Tibial nerve (tissue), 4 donors: ENCODE data around the gene GASK1A. TPM values are rescaled to one million over a fixed set of nuclear protein-coding genes. Genes with fewer than 3 reads are reported as not detected.
"Not testable (repeated sequence)": the region's sequence is repeated elsewhere in the genome, so short reads cannot be mapped to it uniquely, and the experiment has no call there.

Experiments used
- DNase-seq, 2 donors: peaks; one replicate each; pipeline ENCODE4 v3.0.0-alpha.2; 2019; ENCODE audit warnings: low spot score in 2 of 2
- H3K27ac ChIP-seq, 4 donors: fragments of 200-600 bp; sonication (generic) in 3 of 4; one replicate each; pipeline ENCODE4 v1.5.1; 2017 to 2019; ENCODE audit warnings: mild to moderate bottlenecking in 1 of 4
- H3K27me3 ChIP-seq, 2 donors: fragments of 200-600 bp; sonication (generic) in 1 of 2; one replicate each; pipeline versions ENCODE4 v1.5.1 to v1.6.0; 2017 to 2019
- H3K36me3 ChIP-seq, 3 donors: fragments of 200-600 bp; sonication (generic); one replicate each; pipeline ENCODE4 v1.5.1; 2018 to 2019
- H3K4me1 ChIP-seq, 4 donors: fragments of 200-600 bp; sonication (generic) in 3 of 4; one replicate each; pipeline ENCODE4 v1.5.1; 2017 to 2019
- H3K4me3 ChIP-seq, 4 donors: fragments of 200-600 bp; sonication (generic) in 3 of 4; one replicate each; pipeline ENCODE4 v1.5.1; 2017 to 2019; ENCODE audit warnings: mild to moderate bottlenecking in 1 of 4, moderate library complexity in 1 of 4
- H3K9me3 ChIP-seq, 4 donors: fragments of 200-600 bp; sonication (generic) in 3 of 4; one replicate each; pipeline ENCODE4 v1.5.1; 2017 to 2019
- CTCF ChIP-seq, 5 experiments: fragments of 200-600 bp in 3 of 5; fragments of 450-650 bp in 2 of 5; sonication (generic) in 3 of 5; IDR thresholded peaks; one replicate each; pipeline ENCODE4 v1.5.1; 2016 to 2019; ENCODE audit warnings: antibody characterized with exemption in 5 of 5, mild to moderate bottlenecking in 3 of 5, moderate library complexity in 2 of 5
- EP300 ChIP-seq, 2 donors: sonication (generic); formaldehyde crosslinking; IDR thresholded peaks; one replicate each; pipeline ENCODE4 v1.6.1; 2017; ENCODE audit warnings: antibody characterized with exemption in 2 of 2, mild to moderate bottlenecking in 1 of 2
- POLR2A ChIP-seq, 2 donors: fragments of 450-650 bp; IDR thresholded peaks; one replicate each; pipeline ENCODE4 v1.6.1; 2017; ENCODE audit warnings: antibody characterized with exemption in 2 of 2, mild to moderate bottlenecking in 2 of 2, moderate library complexity in 2 of 2
- WGBS, 2 donors: methylation state at CpG; one replicate each; pipeline ENCODE4 v1.1.5; 2018; 5-methylcytosine and 5-hydroxymethylcytosine counted together
- total RNA-seq, 4 donors: library from RNA; depleted of rRNA; stranded (reverse); fragments of >200 nt; gene quantifications; one replicate each; pipeline ENCODE4 v1.1.0, GENCODE V29; 2016

The GASK1A gene
- total RNA-seq, 4 donors from 2014 or later: 43.0 to 70.6 (median 49.5) TPM

GRCh38 chr3:43061101-43061895 lies 82.2 kb downstream of the GASK1A start:
- DNase-seq: no peak
- H3K27ac ChIP-seq: no peak overlapping the region

GRCh38 chr3:43062040-43062563 lies 83.0 kb downstream of the GASK1A start:
- Histone ChIP-seq H3K4me3 (no peak overlapping the region), H3K27ac (no peak overlapping the region), H3K27me3 (no peaks in the 10 kb centered on the region), H3K4me1 (no peaks in the 10 kb centered on the region), H3K36me3 (peaks cover 0 to 59% (median 0%) of the 10 kb centered on the region in 3 donors), H3K9me3 (peaks cover 0 to 53% (median 0%) of the 10 kb centered on the region in 4 donors)
- DNase-seq: no peak
- WGBS, 2 donors: 88 to 94% methylated on average over 5 of the region's 5 CpGs
- no peak for TF ChIP-seq EP300 (IDR thresholded peaks at IDR 0.05)
- no peak for TF ChIP-seq CTCF (IDR thresholded peaks at IDR 0.05)
- TF ChIP-seq POLR2A (IDR thresholded peaks at IDR 0.05): no peak

More at GRCh38 chr3:43061101-43061895, 82.2 kb downstream of the GASK1A start:
- TF ChIP-seq POLR2A (IDR thresholded peaks at IDR 0.05) (no peak), CTCF (IDR thresholded peaks at IDR 0.05) (no peak), EP300 (IDR thresholded peaks at IDR 0.05) (no peak)
- WGBS, 2 donors: 86 to 89% methylated on average over 8 of the region's 8 CpGs
- Histone ChIP-seq H3K27me3 (no peaks in the 10 kb centered on the region), H3K4me3 (no peak overlapping the region), H3K4me1 (no peaks in the 10 kb centered on the region), H3K36me3 (peaks cover 0 to 67% (median 0%) of the 10 kb centered on the region in 3 donors), H3K9me3 (peaks cover 0 to 53% (median 0%) of the 10 kb centered on the region in 4 donors)

DNA sequence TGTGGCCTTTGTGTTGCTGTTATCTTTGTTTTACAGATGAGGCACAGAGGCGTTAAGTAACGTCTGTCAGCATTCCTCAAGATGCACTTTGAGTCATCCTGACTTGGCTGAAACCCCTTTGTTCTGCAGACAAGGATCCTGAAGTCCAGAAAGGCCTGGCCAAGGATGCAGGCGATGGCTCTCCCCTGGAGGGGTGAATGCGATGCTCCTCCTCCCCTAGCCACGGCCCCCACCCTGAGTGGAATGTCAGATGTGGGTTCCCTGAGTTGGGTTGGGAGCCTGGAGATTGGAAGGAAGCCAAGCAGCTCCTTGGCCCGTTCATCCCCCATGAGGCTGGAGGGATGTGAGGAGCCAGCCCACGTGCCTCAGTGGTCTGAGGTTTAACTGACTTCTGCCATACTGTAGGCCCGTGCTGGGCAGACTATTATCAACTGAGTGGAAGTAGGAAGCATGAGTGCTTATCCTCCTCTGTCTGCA lies 83.5 kb downstream of the GASK1A start:
- no peak for TF ChIP-seq EP300 (IDR thresholded peaks at IDR 0.05)
- no peak for TF ChIP-seq POLR2A (IDR thresholded peaks at IDR 0.05)
- TF ChIP-seq CTCF (IDR thresholded peaks at IDR 0.05): no peak
- Histone ChIP-seq H3K27me3 (no peaks in the 10 kb centered on the region), H3K27ac (no peak overlapping the region), H3K4me1 (no peaks in the 10 kb centered on the region), H3K36me3 (peaks cover 0 to 58% (median 0%) of the 10 kb centered on the region in 3 donors), H3K9me3 (peaks cover 0 to 53% (median 0%) of the 10 kb centered on the region in 4 donors), H3K4me3 (no peak overlapping the region)
- WGBS, 2 donors: 69 to 73% methylated on average over 7 to 8 of the region's 8 CpGs
- DNase-seq: no peak

GRCh38 chr3:43063114-43063513 lies 84.0 kb downstream of the GASK1A start:
- peak in 1 of 2 donors; percentile 3 for DNase-seq
- 78 to 96% methylated on average over 3 to 5 of the region's 5 CpGs for WGBS, 2 donors
- no peak overlapping the region for H3K4me3 ChIP-seq
- peaks cover 0 to 53% (median 0%) of the 10 kb centered on the region in 4 donors for H3K9me3 ChIP-seq
- peaks cover 0 to 57% (median 0%) of the 10 kb centered on the region in 3 donors for H3K36me3 ChIP-seq
- H3K4me1 ChIP-seq: no peaks in the 10 kb centered on the region
- no peak overlapping the region for H3K27ac ChIP-seq
- H3K27me3 ChIP-seq: no peaks in the 10 kb centered on the region
- no peak for TF ChIP-seq POLR2A (IDR thresholded peaks at IDR 0.05)
- no peak for TF ChIP-seq CTCF (IDR thresholded peaks at IDR 0.05)
- TF ChIP-seq EP300 (IDR thresholded peaks at IDR 0.05): no peak

- DNase-seq, H3K36me3 ChIP-seq, H3K27ac ChIP-seq, H3K4me1 ChIP-seq, H3K27me3 ChIP-seq, H3K4me3 ChIP-seq: not testable (repeated sequence)
- WGBS, 2 donors: 92 to 97% methylated on average over 4 to 5 of the region's 5 CpGs
- peaks cover 0 to 17% (median 0%) of the 10 kb centered on the region in 4 donors for H3K9me3 ChIP-seq
These were observed 91.6 kb downstream of the GASK1A start for GRCh38 chr3:43070670-43071069.
